ENCODE data around the gene ZNF428. TPM values are rescaled to one million over a fixed set of nuclear protein-coding genes. Genes with fewer than 3 reads are reported as not detected.
A peak's percentile ranks its signal among the peaks of the same experiment; 100 is the strongest.

Gene ZNF428
- total RNA-seq, 1 donor from 2014 or later: 18.5 TPM

DNA sequence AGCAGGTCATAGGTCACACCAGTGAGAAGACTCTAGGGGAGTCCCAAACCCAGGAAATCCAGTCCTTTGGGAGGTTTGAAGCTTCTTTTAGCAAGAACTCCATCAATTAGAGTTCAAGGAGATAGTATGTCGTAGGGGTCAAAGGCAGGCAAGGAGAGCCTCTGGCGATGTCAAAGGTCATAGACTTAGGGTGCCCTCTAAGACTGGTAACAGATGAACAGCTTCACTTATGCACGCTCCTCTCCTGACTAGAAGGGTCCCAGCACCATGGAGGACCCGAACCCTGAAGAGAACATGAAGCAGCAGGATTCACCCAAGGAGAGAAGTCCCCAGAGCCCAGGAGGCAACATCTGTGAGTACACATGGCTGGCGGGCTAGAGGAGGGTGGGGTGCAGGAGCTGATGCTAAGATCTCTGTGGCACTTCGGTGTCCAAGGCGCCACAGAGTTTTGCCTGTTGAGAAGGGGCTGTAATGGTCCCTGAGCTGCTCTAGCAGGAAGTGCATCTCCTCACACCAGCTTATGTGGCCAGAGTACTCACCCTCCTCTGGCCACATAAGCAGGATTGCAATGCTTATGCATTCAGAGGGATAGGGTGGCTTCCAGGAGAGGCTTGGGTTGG is 22.5 kb downstream of the ZNF428 start:
- peak; percentile 18 for DNase-seq (ENCODE audit: low spot score)
- Histone ChIP-seq H3K4me3 (peak overlapping the region; percentile 62), H3K9ac (peak overlapping the region; percentile 97), H3K9me3 (ENCODE audit: low read depth) (no peaks in the 10 kb centered on the region), H3F3A (ENCODE audit: low read depth) (peaks cover 25% of the 10 kb centered on the region), H3K36me3 (no peaks in the 10 kb centered on the region), H3K27me3 (no peaks in the 10 kb centered on the region), H3K79me2 (ENCODE audit: low read depth) (peaks cover 45% of the 10 kb centered on the region), H3K4me1 (no peaks in the 10 kb centered on the region), H4K20me1 (ENCODE audit: low read depth) (peaks cover 16% of the 10 kb centered on the region), H3K27ac (peak overlapping the region; percentile 100), H2AFZ (replicated peaks) (peak overlapping the region; percentile 85), H3K4me2 (peak overlapping the region; percentile 83)
- Mint-ChIP-seq H3K27me3 (ENCODE audit: insufficient read depth, low read depth) (peaks cover 14% of the 10 kb centered on the region), H3K36me3 (peaks cover 10% of the 10 kb centered on the region), H3K9me3 (no peaks in the 10 kb centered on the region), H3K4me3 (peak overlapping the region; percentile 93), H3K27ac (peak overlapping the region; percentile 100), H3K4me1 (peaks cover 25% of the 10 kb centered on the region)
- no peak for TF ChIP-seq EZH2phosphoT487 (IDR thresholded peaks at IDR 0.05)

DNA sequence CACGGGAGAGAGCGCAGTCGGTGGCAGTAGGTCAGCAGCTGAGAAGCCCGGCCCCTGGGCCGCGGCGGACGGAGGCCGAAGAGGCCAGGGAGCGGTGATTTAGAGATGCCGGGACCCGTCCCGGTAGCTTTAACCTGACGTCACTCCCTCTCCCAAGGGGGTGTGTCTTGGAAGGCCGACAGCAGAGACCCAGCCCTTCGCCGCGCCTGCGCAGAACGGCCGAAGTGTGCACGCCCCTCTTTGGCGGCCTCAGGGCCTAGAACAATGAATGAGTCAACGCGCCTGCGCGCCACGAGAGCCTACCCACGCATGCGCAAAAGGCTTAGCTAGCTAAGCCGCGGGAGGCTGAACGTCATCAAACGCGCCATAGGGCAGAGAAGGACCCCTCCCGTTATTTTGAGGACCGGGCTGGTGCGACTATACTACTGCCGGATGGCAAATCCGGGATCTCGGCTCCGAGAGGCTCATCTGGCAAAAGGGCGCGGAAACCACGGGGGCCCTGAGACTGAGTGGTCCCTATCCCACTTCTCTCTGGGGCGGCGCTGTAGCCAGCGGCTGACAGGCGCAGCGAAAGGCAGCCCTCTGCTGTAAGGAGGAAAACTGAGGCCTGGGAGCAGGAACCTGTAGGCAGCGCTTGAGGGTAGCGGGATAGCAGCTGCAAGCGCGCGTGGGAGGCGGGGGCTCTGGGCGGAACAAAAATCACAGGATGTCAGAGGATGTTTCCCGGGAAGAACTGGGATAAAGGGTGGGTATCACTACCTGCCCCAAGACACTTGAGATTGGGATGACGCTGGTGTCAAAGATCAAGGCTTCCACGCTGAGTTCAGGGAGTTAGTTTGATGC is 23.2 kb downstream of the ZNF428 start, which contains the start of the genes IRGQ and ZNF576:
TSS of gene IRGQ (minus strand) at position 136 of the 843 bp plus-strand sequence. CDS start 796 bp downstream, outside the sequence.
TSS of gene ZNF576 (plus strand) at position 597 of the 843 bp plus-strand sequence. CDS start 514 bp downstream, outside the sequence.
- Histone ChIP-seq H3K4me2 (peak within 1 kb of the TSS; percentile 97), H3K79me2 (ENCODE audit: low read depth) (peaks cover 45% of the 10 kb centered on the region), H3K4me3 (peak within 1 kb of the TSS; percentile 64), H3K27ac (peak within 1 kb of the TSS; percentile 100), H2AFZ (replicated peaks) (peak within 1 kb of the TSS; percentile 85), H3K27me3 (no peaks in the 10 kb centered on the region), H3K9me3 (ENCODE audit: low read depth) (no peaks in the 10 kb centered on the region), H3K9ac (peak within 1 kb of the TSS; percentile 97), H3K36me3 (no peaks in the 10 kb centered on the region), H4K20me1 (ENCODE audit: low read depth) (peaks cover 16% of the 10 kb centered on the region), H3K4me1 (no peaks in the 10 kb centered on the region), H3F3A (ENCODE audit: low read depth) (peaks cover 25% of the 10 kb centered on the region)
- peak within 1 kb of the TSS; percentile 93 for H3K4me3 Mint-ChIP-seq
- H3K27me3 Mint-ChIP-seq (ENCODE audit: insufficient read depth, low read depth): peaks cover 14% of the 10 kb centered on the region
- no peaks in the 10 kb centered on the region for H3K9me3 Mint-ChIP-seq
- peak within 1 kb of the TSS; percentile 100 for H3K27ac Mint-ChIP-seq
- TF ChIP-seq, protein P1, sequence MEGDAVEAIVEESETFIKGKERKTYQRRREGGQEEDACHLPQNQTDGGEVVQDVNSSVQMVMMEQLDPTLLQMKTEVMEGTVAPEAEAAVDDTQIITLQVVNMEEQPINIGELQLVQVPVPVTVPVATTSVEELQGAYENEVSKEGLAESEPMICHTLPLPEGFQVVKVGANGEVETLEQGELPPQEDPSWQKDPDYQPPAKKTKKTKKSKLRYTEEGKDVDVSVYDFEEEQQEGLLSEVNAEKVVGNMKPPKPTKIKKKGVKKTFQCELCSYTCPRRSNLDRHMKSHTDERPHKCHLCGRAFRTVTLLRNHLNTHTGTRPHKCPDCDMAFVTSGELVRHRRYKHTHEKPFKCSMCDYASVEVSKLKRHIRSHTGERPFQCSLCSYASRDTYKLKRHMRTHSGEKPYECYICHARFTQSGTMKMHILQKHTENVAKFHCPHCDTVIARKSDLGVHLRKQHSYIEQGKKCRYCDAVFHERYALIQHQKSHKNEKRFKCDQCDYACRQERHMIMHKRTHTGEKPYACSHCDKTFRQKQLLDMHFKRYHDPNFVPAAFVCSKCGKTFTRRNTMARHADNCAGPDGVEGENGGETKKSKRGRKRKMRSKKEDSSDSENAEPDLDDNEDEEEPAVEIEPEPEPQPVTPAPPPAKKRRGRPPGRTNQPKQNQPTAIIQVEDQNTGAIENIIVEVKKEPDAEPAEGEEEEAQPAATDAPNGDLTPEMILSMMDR (IDR thresholded peaks at IDR 0.05): no peak
- no peak for TF ChIP-seq EZH2 (IDR thresholded peaks at IDR 0.05)
- H3K36me3 Mint-ChIP-seq: peaks cover 10% of the 10 kb centered on the region
- DNase-seq (ENCODE audit: low spot score): peak; percentile 100
- peaks cover 25% of the 10 kb centered on the region for H3K4me1 Mint-ChIP-seq

DNA sequence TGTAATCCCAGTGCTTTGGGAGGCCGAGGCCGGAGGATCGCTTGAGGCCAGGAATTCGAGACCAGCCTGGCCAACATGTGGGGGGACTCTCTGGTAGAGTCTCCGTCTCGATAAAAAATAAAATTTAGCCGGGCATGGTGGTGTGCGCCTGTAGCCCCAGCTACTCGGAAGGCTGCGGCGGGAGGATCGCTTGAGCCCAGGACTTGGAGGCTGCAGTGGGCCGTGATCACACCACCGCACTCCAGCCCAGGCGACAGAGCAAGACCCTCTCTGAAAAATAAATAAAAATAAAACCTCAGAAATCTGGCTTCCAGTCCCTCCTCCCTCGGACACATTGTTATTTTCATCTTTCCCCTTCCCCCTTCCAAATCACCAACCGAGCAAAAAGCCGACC is 23.8 kb downstream of the ZNF428 start:
- Histone ChIP-seq H3K4me1 (no peaks in the 10 kb centered on the region), H3K4me2 (peak overlapping the region; percentile 97), H4K20me1 (ENCODE audit: low read depth) (peaks cover 16% of the 10 kb centered on the region), H3K9me3 (ENCODE audit: low read depth) (no peaks in the 10 kb centered on the region), H3K27ac (no peak overlapping the region), H3K36me3 (no peaks in the 10 kb centered on the region), H3F3A (ENCODE audit: low read depth) (peaks cover 25% of the 10 kb centered on the region), H3K4me3 (peak overlapping the region; percentile 64), H2AFZ (replicated peaks) (peak overlapping the region; percentile 18), H3K79me2 (ENCODE audit: low read depth) (peaks cover 45% of the 10 kb centered on the region), H3K27me3 (no peaks in the 10 kb centered on the region), H3K9ac (peak overlapping the region; percentile 71)
- Mint-ChIP-seq H3K9me3 (no peaks in the 10 kb centered on the region), H3K27me3 (ENCODE audit: insufficient read depth, low read depth) (peaks cover 14% of the 10 kb centered on the region), H3K27ac (peak overlapping the region; percentile 100), H3K4me3 (peak overlapping the region; percentile 93), H3K4me1 (peaks cover 25% of the 10 kb centered on the region), H3K36me3 (peaks cover 10% of the 10 kb centered on the region)
- DNase-seq (ENCODE audit: low spot score): peak; percentile 33
- TF ChIP-seq EZH2phosphoT487 (IDR thresholded peaks at IDR 0.05) (no peak), EZH2 (IDR thresholded peaks at IDR 0.05) (no peak)
- TF ChIP-seq, protein P1 (IDR thresholded peaks at IDR 0.05): no peak

All from neural progenitor cell (in vitro differentiated cells).